SK-N-SH treated with all-trans-retinoic acid at 6 μM for 48 hours (cell line): Measurements from ENCODE around the gene THOC1.
A peak's percentile ranks its signal among the peaks of the same experiment; 100 is the strongest.

Source experiments
- ATAC-seq: fragments of 200-7000 bp; cut with Tn5 transposase; 3 replicates; pipeline ENCODE4 v1.9.1; 2020; ENCODE audit warnings: mild to moderate bottlenecking, moderate library complexity
- ARNTL ChIP-seq: fragments of 450-650 bp; formaldehyde crosslinking; IDR thresholded peaks from 2 replicates; pipeline ENCODE4 v1.5.0; 2020; ENCODE audit warnings: low read depth, mild to moderate bottlenecking, moderate library complexity, borderline replicate concordance
- BACH2 ChIP-seq: fragments of 250-450 bp; sonication (Bioruptor Pico); IDR thresholded peaks from 2 replicates; pipeline ENCODE4 v1.9.0; 2021; ENCODE audit warnings: mild to moderate bottlenecking, borderline replicate concordance
- CREB5 ChIP-seq: fragments of 250-450 bp; sonication (Bioruptor Pico); IDR thresholded peaks from 2 replicates; pipeline ENCODE4 v1.5.1; 2020; ENCODE audit warnings: low read depth, mild to moderate bottlenecking, moderate library complexity
- CSDC2 ChIP-seq: fragments of 250-450 bp; sonication (Bioruptor Pico); IDR thresholded peaks from 2 replicates; pipeline ENCODE4 v1.5.0; 2020; ENCODE audit warnings: mild to moderate bottlenecking, moderate library complexity
- CSRNP3 ChIP-seq: fragments of 250-450 bp; sonication (Bioruptor Pico); IDR thresholded peaks from 2 replicates; pipeline ENCODE4 v1.5.1; 2021; ENCODE audit warnings: mild to moderate bottlenecking, moderate library complexity
- ESRRG ChIP-seq: fragments of 250-450 bp; sonication (Bioruptor Pico); IDR thresholded peaks from 2 replicates; pipeline ENCODE4 v1.6.1; 2021; ENCODE audit warnings: mild to moderate bottlenecking
- GLIS3 ChIP-seq: fragments of 250-450 bp; sonication (Bioruptor Pico); IDR thresholded peaks from 2 replicates; pipeline ENCODE4 v1.5.0; 2020; ENCODE audit warnings: mild to moderate bottlenecking, moderate library complexity
- ISL1 ChIP-seq: fragments of 250-450 bp; sonication (Bioruptor Pico); IDR thresholded peaks from 2 replicates; pipeline ENCODE4 v2.1.2; 2022; ENCODE audit warnings: mild to moderate bottlenecking, moderate library complexity
- OSR1 ChIP-seq: fragments of 250-450 bp; sonication (Bioruptor Pico); IDR thresholded peaks from 2 replicates; pipeline ENCODE4 v1.8.0; 2022; ENCODE audit warnings: moderate library complexity, mild to moderate bottlenecking, inconsistent platforms
- PATZ1 ChIP-seq: fragments of 250-450 bp; sonication (Bioruptor Pico); IDR thresholded peaks from 2 replicates; pipeline ENCODE4 v1.8.0; 2020; ENCODE audit warnings: mild to moderate bottlenecking, moderate library complexity, borderline replicate concordance
- SNAI2 ChIP-seq: fragments of 250-450 bp; sonication (Bioruptor Pico); IDR thresholded peaks from 2 replicates; pipeline ENCODE4 v1.5.0; 2020; ENCODE audit warnings: mild to moderate bottlenecking, moderate library complexity
- TCF4 ChIP-seq: fragments of 250-450 bp; sonication (Bioruptor Pico); IDR thresholded peaks from 2 replicates; pipeline ENCODE4 v1.8.0; 2021; ENCODE audit warnings: mild to moderate bottlenecking, moderate library complexity, borderline replicate concordance
- TSHZ2 ChIP-seq: fragments of 250-450 bp; sonication (Bioruptor Pico); IDR thresholded peaks from 2 replicates; pipeline ENCODE4 v1.5.0; 2020; ENCODE audit warnings: mild to moderate bottlenecking, moderate library complexity
- ZFP3 ChIP-seq: fragments of 250-450 bp; sonication (Bioruptor Pico); IDR thresholded peaks from 2 replicates; pipeline ENCODE4 v1.5.0; 2020; ENCODE audit warnings: mild to moderate bottlenecking, moderate library complexity
- ZNF565 ChIP-seq: fragments of 450-650 bp; formaldehyde crosslinking; conservative IDR thresholded peaks from 2 replicates; pipeline ENCODE4 v1.5.0; 2020; ENCODE audit warnings: low read depth, mild to moderate bottlenecking, moderate library complexity
- ZNF70 ChIP-seq: fragments of 450-650 bp; formaldehyde crosslinking; IDR thresholded peaks from 2 replicates; pipeline ENCODE4 v1.5.0; 2020; ENCODE audit warnings: mild to moderate bottlenecking, moderate library complexity
- ZNF8 ChIP-seq: fragments of 450-650 bp; formaldehyde crosslinking; IDR thresholded peaks from 2 replicates; pipeline ENCODE4 v1.5.0; 2020; ENCODE audit warnings: mild to moderate bottlenecking, moderate library complexity

THOC1 gene

GRCh38 chr18:273525-273924 is 5.7 kb upstream of the THOC1 start:
- ATAC-seq: no peak
- TF ChIP-seq BACH2 (CRISPR knock-in tag) (no peak), CREB5 (CRISPR knock-in tag) (no peak), ESRRG (no peak), TSHZ2 (CRISPR knock-in tag) (no peak), ARNTL (no peak), ZNF565 (CRISPR knock-in tag) (no peak)

GRCh38 chr18:272650-273049 is 4.8 kb upstream of the THOC1 start:
- ATAC-seq: no peak
- TF ChIP-seq CREB5 (CRISPR knock-in tag) (no peak), ARNTL (no peak), OSR1 (CRISPR knock-in tag) (no peak), SNAI2 (CRISPR knock-in tag) (no peak), GLIS3 (no peak), ZFP3 (CRISPR knock-in tag) (no peak), CSRNP3 (no peak), ZNF565 (CRISPR knock-in tag) (no peak), ISL1 (no peak), CSDC2 (CRISPR knock-in tag) (no peak), ZNF8 (CRISPR knock-in tag) (no peak), TCF4 (CRISPR knock-in tag) (no peak)

GRCh38 chr18:269480-270095 is 1.7 kb upstream of the THOC1 start:
- no peak for TF ChIP-seq PATZ1 (CRISPR knock-in tag)

GRCh38 chr18:267380-267687 is 513 bp downstream of the THOC1 start:
- TF ChIP-seq ZFP3 (CRISPR knock-in tag): no peak
- no peak for TF ChIP-seq SNAI2 (CRISPR knock-in tag)
- TF ChIP-seq TSHZ2 (CRISPR knock-in tag): no peak
- TF ChIP-seq ZNF70 (CRISPR knock-in tag): no peak
- no peak for TF ChIP-seq ARNTL
- ATAC-seq: peak; percentile 62

More at GRCh38 chr18:269480-270095, 1.7 kb upstream of the THOC1 start:
- ATAC-seq: no peak
